ENCODE measurements around the gene LCK. TPM values are rescaled to one million over a fixed set of nuclear protein-coding genes. Genes with fewer than 3 reads are reported as not detected.

Gene LCK
- total and polyA plus RNA-seq, 2 of the 8 experiments (the other 6 are each of a cell fraction or from before 2014, with no cell fraction given), result 75.3 to 122 TPM

DNA sequence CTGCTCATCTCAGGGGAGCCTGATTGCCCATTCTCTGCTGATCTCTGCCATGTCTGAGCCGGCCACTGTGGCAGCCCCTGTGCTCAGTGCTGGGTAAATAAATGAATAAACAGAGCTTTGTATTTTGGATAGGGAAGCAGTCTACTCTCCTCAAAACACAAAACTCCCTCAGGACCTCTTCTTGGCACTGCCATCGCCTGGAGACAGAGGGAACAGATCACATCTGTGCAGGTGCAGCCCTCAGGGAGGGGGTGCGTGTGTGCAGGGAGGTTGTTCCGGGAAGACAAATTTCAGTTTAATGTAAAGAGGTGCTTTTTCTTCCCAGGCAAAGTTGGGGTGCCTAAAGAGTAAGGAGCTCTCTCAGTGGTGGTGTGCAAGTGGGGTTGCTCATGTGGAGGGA lies 11.7 kb upstream of the LCK start (continued):
- TF ChIP-seq CTCF (IDR thresholded peaks at IDR 0.05; ENCODE audit: control extremely low read depth in 1 of 3, insufficient read depth in 1 of 3, low read depth in 1 of 3, low read length in 3 of 3) (peak in 1 of 3 experiments; percentile 22; a peak in 2 of 4 replicates), JUN (IDR thresholded peaks at IDR 0.05; ENCODE audit: low read depth, low read length) (no peak), TAF7 (optimal IDR thresholded peaks at IDR 0.05; ENCODE audit: borderline replicate concordance, low read depth, low read length) (no peak), NRF1 (IDR thresholded peaks at IDR 0.05; ENCODE audit: low read depth, low read length) (no peak), SUZ12 (IDR thresholded peaks at IDR 0.05; ENCODE audit: low read length) (no peak), NANOG (IDR thresholded peaks at IDR 0.05; ENCODE audit: insufficient read depth, low read depth, low read length, poor library complexity, severe bottlenecking) (no peak), TBP (IDR thresholded peaks at IDR 0.05; ENCODE audit: low read depth, low read length) (no peak), EP300 (IDR thresholded peaks at IDR 0.05; ENCODE audit: borderline replicate concordance in 1 of 2, low read depth in 2 of 2, low read length in 2 of 2) (no peak), CTBP2 (IDR thresholded peaks at IDR 0.05; ENCODE audit: borderline replicate concordance, insufficient read depth, insufficient read length, low read length) (peak; percentile 5), RBBP5 (IDR thresholded peaks at IDR 0.05; ENCODE audit: borderline replicate concordance, low read depth, low read length) (no peak), KDM5A (IDR thresholded peaks at IDR 0.05; ENCODE audit: low read length) (no peak), CHD1 (IDR thresholded peaks at IDR 0.05; ENCODE audit: low read depth, low read length) (no peak)
